ENCODE data around the gene AGBL4. TPM values are rescaled to one million over a fixed set of nuclear protein-coding genes. Genes with fewer than 3 reads are reported as not detected.

AGBL4 gene
- total and polyA plus RNA-seq, 7 donors = 0.09 to 0.36 (median 0.16) TPM; not detected in 4

GRCh38 chr1:48560116-48560515 is 1463.6 kb downstream of the AGBL4 start:
- Histone ChIP-seq H3K4me3 (no peak overlapping the region), H3K36me3 (no peaks in the 10 kb centered on the region), H3K9me3 (no peaks in the 10 kb centered on the region), H3K27ac (no peak overlapping the region), H3K27me3 (no peaks in the 10 kb centered on the region), H3K4me1 (peaks cover 0 to 22% (median 11%) of the 10 kb centered on the region in 4 donors)
- WGBS, 2 donors = 96 to 98% methylated on average over 1 of the region's 1 CpG
- no peak for DNase-seq
- no peak for TF ChIP-seq EP300 (IDR thresholded peaks at IDR 0.05)
- TF ChIP-seq CTCF (IDR thresholded peaks at IDR 0.05) = no peak
- intact Hi-C loops (cut with DNase I) = no loop called here

- peaks cover 0 to 15% (median 8%) of the 10 kb centered on the region in 4 donors for H3K4me1 ChIP-seq
- no peaks in the 10 kb centered on the region for H3K36me3 ChIP-seq
- no peaks in the 10 kb centered on the region for H3K27me3 ChIP-seq
- no peak overlapping the region for H3K4me3 ChIP-seq
- no peak overlapping the region for H3K27ac ChIP-seq
- intact Hi-C loops (cut with DNase I) = no loop called here
- TF ChIP-seq POLR2A (IDR thresholded peaks at IDR 0.05) (no peak), POLR2AphosphoS5 (IDR thresholded peaks at IDR 0.05) (no peak), EP300 (IDR thresholded peaks at IDR 0.05) (no peak), CTCF (IDR thresholded peaks at IDR 0.05) (no peak)
- 79 to 87% methylated on average over 2 of the region's 2 CpGs for WGBS, 2 donors
- no peaks in the 10 kb centered on the region for H3K9me3 ChIP-seq
- DNase-seq = no peak
These were observed 1465.4 kb downstream of the AGBL4 start for GRCh38 chr1:48558366-48558765.

GRCh38 chr1:48556186-48556850 is 1467.4 kb downstream of the AGBL4 start:
- no peak for TF ChIP-seq EP300 (IDR thresholded peaks at IDR 0.05)
- no peak for TF ChIP-seq POLR2A (IDR thresholded peaks at IDR 0.05)
- WGBS, 2 donors = 72 to 74% methylated on average over 5 of the region's 5 CpGs
- H3K27me3 ChIP-seq = no peaks in the 10 kb centered on the region
- no peaks in the 10 kb centered on the region for H3K36me3 ChIP-seq
- no peak overlapping the region for H3K27ac ChIP-seq
- H3K4me3 ChIP-seq = no peak overlapping the region
- no peaks in the 10 kb centered on the region for H3K9me3 ChIP-seq
- intact Hi-C loops (cut with DNase I) = no loop called here
- H3K4me1 ChIP-seq = peaks cover 0 to 19% (median 15%) of the 10 kb centered on the region in 4 donors
- no peak for DNase-seq

GRCh38 chr1:48555271-48555670 is 1468.5 kb downstream of the AGBL4 start:
- no peaks in the 10 kb centered on the region for H3K27me3 ChIP-seq
- H3K4me1 ChIP-seq = peaks cover 0 to 19% (median 15%) of the 10 kb centered on the region in 4 donors
- TF ChIP-seq EP300 (IDR thresholded peaks at IDR 0.05) (no peak), CTCF (IDR thresholded peaks at IDR 0.05) (no peak)
- WGBS, 2 donors = 79 to 94% methylated on average over 2 of the region's 2 CpGs
- intact Hi-C loops (cut with DNase I) = no loop called here
- DNase-seq = no peak
- no peaks in the 10 kb centered on the region for H3K36me3 ChIP-seq
- no peaks in the 10 kb centered on the region for H3K9me3 ChIP-seq
- H3K4me3 ChIP-seq = no peak overlapping the region
- H3K27ac ChIP-seq = no peak overlapping the region

- H3K4me1 ChIP-seq = peaks cover 0 to 19% (median 15%) of the 10 kb centered on the region in 4 donors
- intact Hi-C loops (cut with DNase I) = no loop called here
- no peaks in the 10 kb centered on the region for H3K27me3 ChIP-seq
- H3K9me3 ChIP-seq = no peaks in the 10 kb centered on the region
- DNase-seq = no peak
- no peaks in the 10 kb centered on the region for H3K36me3 ChIP-seq
- 66 to 67% methylated on average over 5 of the region's 5 CpGs for WGBS, 2 donors
- H3K4me3 ChIP-seq = no peak overlapping the region
- TF ChIP-seq POLR2A (IDR thresholded peaks at IDR 0.05) (no peak), CTCF (IDR thresholded peaks at IDR 0.05) (no peak), POLR2AphosphoS5 (IDR thresholded peaks at IDR 0.05) (no peak), EP300 (IDR thresholded peaks at IDR 0.05) (no peak)
- H3K27ac ChIP-seq = peak overlapping the region; percentile 21 to 59 (median 42)
These were observed 1470.7 kb downstream of the AGBL4 start for GRCh38 chr1:48552903-48553606.
